ENCODE results near the gene SORCS2. TPM values are rescaled to one million over a fixed set of nuclear protein-coding genes. Genes with fewer than 3 reads are reported as not detected.

SORCS2 gene
- total RNA-seq, 1 donor from 2014 or later, result 10.9 TPM

DNA sequence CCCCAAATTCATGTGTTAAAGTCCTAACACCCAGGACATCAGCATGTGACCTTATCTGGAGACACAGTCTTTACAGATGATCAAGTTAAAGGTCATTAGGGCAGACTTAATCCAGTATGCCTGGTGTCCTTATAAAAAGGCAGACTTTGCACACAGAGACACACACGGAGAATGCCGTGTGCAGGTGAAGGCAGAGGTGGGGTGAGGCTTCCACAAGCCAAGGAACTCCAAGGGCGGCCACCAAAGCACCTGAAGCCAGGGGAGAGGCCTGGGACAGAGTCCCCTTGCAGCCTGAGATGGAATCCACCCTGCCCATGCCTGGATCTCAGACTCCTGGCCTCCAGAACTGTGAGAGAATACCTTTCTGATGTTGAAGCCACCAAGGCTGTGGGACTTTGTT lies 26.1 kb upstream of the SORCS2 start:
- Mint-ChIP-seq H3K36me3 (ENCODE audit: low read depth) (no peaks in the 10 kb centered on the region), H3K4me1 (ENCODE audit: low read depth) (peaks cover 10% of the 10 kb centered on the region), H3K27ac (ENCODE audit: unreplicated experiment) (no peak overlapping the region), H3K27me3 (ENCODE audit: low read depth) (peaks cover 30% of the 10 kb centered on the region), H3K4me3 (ENCODE audit: unreplicated experiment) (no peak overlapping the region), H3K9me3 (ENCODE audit: low read depth) (no peaks in the 10 kb centered on the region)
- peak; percentile 14 for DNase-seq (ENCODE audit: low spot score)
- TF ChIP-seq, protein P1, sequence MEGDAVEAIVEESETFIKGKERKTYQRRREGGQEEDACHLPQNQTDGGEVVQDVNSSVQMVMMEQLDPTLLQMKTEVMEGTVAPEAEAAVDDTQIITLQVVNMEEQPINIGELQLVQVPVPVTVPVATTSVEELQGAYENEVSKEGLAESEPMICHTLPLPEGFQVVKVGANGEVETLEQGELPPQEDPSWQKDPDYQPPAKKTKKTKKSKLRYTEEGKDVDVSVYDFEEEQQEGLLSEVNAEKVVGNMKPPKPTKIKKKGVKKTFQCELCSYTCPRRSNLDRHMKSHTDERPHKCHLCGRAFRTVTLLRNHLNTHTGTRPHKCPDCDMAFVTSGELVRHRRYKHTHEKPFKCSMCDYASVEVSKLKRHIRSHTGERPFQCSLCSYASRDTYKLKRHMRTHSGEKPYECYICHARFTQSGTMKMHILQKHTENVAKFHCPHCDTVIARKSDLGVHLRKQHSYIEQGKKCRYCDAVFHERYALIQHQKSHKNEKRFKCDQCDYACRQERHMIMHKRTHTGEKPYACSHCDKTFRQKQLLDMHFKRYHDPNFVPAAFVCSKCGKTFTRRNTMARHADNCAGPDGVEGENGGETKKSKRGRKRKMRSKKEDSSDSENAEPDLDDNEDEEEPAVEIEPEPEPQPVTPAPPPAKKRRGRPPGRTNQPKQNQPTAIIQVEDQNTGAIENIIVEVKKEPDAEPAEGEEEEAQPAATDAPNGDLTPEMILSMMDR (IDR thresholded peaks at IDR 0.05), result no peak

DNA sequence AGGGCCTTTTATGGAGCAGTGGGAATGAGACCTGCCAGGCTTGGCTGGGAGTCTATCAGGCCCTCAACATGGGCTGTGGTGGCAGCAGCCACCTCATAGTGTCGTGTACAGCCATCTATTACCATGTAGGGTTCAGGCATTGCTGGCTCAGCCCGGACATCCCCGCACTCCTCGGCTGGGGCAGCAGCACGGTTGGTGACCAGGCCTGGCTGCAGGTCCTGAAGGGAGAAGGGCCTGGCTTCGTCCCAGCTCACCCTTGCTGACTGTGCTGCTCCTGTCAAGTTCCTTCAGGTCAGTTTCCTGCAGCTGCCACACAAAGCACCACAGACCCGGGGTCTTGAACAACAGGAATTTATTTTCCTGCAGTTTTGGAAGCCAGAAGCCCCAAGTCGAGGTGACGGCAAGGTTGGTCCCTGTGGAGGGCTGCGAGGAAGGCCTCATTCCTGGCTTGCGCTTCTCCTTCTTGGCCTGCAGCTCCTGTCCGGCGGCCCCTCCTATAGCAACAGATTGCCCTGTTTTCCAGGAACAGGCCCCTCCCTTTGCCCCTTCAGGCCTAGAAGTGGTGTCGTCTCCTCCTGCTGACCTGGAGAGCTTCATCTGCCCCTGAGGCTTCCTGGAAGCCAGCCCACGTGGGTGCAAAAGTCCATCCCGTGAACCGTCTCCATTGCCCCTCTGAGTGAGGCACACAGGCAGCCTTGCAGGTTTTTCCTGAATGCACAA lies 25.2 kb upstream of the SORCS2 start:
- peak; percentile 87 for DNase-seq (ENCODE audit: low spot score)
- peaks cover under 1% of the 10 kb centered on the region for H3K4me1 Mint-ChIP-seq (ENCODE audit: low read depth)
- no peaks in the 10 kb centered on the region for H3K9me3 Mint-ChIP-seq (ENCODE audit: low read depth)
- H3K27me3 Mint-ChIP-seq (ENCODE audit: low read depth), result peaks cover 32% of the 10 kb centered on the region
- H3K27ac Mint-ChIP-seq (ENCODE audit: unreplicated experiment), result no peak overlapping the region
- no peak overlapping the region for H3K4me3 Mint-ChIP-seq (ENCODE audit: unreplicated experiment)
- TF ChIP-seq, protein P1 (IDR thresholded peaks at IDR 0.05), result no peak
- no peaks in the 10 kb centered on the region for H3K36me3 Mint-ChIP-seq (ENCODE audit: low read depth)

DNA sequence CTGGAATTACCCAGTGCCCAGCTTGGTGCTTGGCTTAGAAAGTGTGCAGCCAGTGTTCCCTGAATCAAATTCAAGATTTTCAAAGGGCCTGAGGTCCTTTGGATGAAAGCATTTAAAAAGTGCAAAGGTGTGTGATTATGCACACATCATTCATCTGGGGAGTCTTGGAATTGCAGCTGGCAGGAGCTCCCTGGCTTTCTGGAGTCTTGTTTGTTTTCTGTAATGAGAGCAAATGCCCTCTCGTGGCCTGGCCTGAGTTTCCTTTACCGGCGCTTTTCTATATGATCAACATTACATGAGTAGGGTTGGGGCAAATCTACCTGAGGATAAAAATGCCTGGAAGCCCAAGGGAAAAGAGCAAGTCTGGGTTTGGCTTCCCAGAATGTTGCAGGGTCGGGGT lies 24.6 kb upstream of the SORCS2 start:
- Mint-ChIP-seq H3K27me3 (ENCODE audit: low read depth) (peaks cover 33% of the 10 kb centered on the region), H3K27ac (ENCODE audit: unreplicated experiment) (no peak overlapping the region), H3K4me3 (ENCODE audit: unreplicated experiment) (no peak overlapping the region), H3K36me3 (ENCODE audit: low read depth) (peaks cover 2% of the 10 kb centered on the region), H3K9me3 (ENCODE audit: low read depth) (peaks cover 2% of the 10 kb centered on the region), H3K4me1 (ENCODE audit: low read depth) (no peaks in the 10 kb centered on the region)
- DNase-seq (ENCODE audit: low spot score), result peak; percentile 4
- TF ChIP-seq, protein P1 (IDR thresholded peaks at IDR 0.05), result no peak

DNA sequence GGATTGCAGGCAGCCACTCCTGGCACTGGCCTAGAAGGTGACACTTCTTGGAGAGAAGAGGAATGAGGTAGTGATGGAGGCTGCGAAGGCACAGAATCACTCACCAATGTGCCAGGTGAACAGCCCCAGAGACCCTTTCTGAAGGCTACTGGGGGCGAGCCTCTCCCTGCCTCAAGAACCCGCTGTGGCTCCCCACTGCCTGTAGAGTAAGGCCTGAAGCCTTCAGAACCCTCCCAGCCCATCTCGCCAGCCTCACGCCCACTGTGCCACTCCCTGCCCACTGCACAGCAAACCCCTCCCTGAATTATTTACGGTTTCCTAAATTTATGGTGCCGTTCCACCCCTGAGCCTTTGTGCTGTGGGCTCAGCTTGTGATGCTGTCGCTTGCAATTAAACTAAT lies 24.2 kb upstream of the SORCS2 start:
- Mint-ChIP-seq H3K27ac (ENCODE audit: unreplicated experiment) (no peak overlapping the region), H3K4me3 (ENCODE audit: unreplicated experiment) (no peak overlapping the region), H3K9me3 (ENCODE audit: low read depth) (peaks cover 3% of the 10 kb centered on the region), H3K36me3 (ENCODE audit: low read depth) (peaks cover 2% of the 10 kb centered on the region), H3K27me3 (ENCODE audit: low read depth) (peaks cover 31% of the 10 kb centered on the region), H3K4me1 (ENCODE audit: low read depth) (no peaks in the 10 kb centered on the region)
- DNase-seq (ENCODE audit: low spot score), result peak; percentile 46
- TF ChIP-seq, protein P1 (IDR thresholded peaks at IDR 0.05), result no peak

DNA sequence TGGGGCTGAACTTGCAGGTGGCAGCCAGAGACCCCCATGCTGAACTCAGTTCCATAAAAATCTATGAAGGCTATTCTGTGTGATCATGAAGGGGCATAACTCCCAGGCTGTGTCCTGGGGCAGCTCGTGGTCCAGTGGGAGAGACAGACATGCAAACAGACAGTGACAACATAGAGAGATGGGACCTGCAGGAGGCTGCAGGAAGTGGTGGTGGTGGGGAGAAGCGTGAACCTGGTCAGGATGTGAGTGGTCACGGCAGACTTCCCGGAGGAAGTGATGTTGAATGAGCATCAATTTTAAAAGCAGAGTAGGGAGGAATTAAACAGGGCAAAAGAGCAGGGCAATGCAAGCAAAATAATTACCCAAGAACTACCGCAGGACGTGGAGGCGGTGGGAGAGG lies 23.2 kb upstream of the SORCS2 start:
- TF ChIP-seq, protein P1 (IDR thresholded peaks at IDR 0.05), result no peak
- Mint-ChIP-seq H3K9me3 (ENCODE audit: low read depth) (peaks cover 3% of the 10 kb centered on the region), H3K36me3 (ENCODE audit: low read depth) (peaks cover 2% of the 10 kb centered on the region), H3K4me1 (ENCODE audit: low read depth) (no peaks in the 10 kb centered on the region), H3K27me3 (ENCODE audit: low read depth) (peaks cover 27% of the 10 kb centered on the region), H3K27ac (ENCODE audit: unreplicated experiment) (no peak overlapping the region), H3K4me3 (ENCODE audit: unreplicated experiment) (no peak overlapping the region)
- peak; percentile 37 for DNase-seq (ENCODE audit: low spot score)

All from chondrocyte (in vitro differentiated cells).